Measurements from ENCODE around the gene MS4A18.

The MS4A18 gene

GRCh38 chr11:60765355-60765754 lies 40.8 kb downstream of the MS4A18 start:
- H3K27ac Mint-ChIP-seq, result no peak overlapping the region
- peaks cover 14% of the 10 kb centered on the region for H3K27me3 Mint-ChIP-seq (ENCODE audit: low read depth)
- H3K36me3 Mint-ChIP-seq (ENCODE audit: low read depth), result no peaks in the 10 kb centered on the region
- no peak overlapping the region for H3K4me3 Mint-ChIP-seq
- no peaks in the 10 kb centered on the region for H3K9me3 Mint-ChIP-seq
- H3K4me1 Mint-ChIP-seq (ENCODE audit: low read depth), result peaks cover 4% of the 10 kb centered on the region
- no peak for DNase-seq (ENCODE audit: low spot score)

DNA sequence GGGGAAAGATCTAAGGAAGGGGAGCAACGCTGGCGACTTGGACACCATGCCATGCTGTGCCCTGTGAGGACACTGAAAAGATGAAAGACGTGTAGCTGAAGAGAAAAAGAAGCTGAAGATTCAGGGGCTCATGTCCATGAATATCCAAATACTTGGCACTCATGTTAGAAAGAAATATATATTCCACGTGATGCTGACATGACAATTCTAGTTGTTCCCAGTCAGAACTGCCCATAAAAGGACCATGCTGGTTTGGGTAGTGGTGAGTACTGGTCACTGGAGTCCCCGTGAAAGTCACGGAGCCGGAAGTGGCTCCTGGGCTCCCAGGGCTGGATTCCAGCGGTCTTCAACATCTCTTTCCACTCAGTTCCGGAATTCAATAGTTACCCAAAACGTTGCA lies 42.0 kb downstream of the MS4A18 start:
- no peaks in the 10 kb centered on the region for H3K36me3 Mint-ChIP-seq (ENCODE audit: low read depth)

GRCh38 chr11:60767388-60767811 lies 42.9 kb downstream of the MS4A18 start:
- Mint-ChIP-seq H3K36me3 (ENCODE audit: low read depth) (no peaks in the 10 kb centered on the region), H3K27ac (no peak overlapping the region), H3K4me3 (no peak overlapping the region), H3K27me3 (ENCODE audit: low read depth) (peaks cover 1% of the 10 kb centered on the region), H3K9me3 (no peaks in the 10 kb centered on the region), H3K4me1 (ENCODE audit: low read depth) (peaks cover 4% of the 10 kb centered on the region)
- peak; percentile 7 for DNase-seq (ENCODE audit: low spot score)

More for the DNA sequence above, 42.0 kb downstream of the MS4A18 start:
- H3K4me1 Mint-ChIP-seq (ENCODE audit: low read depth), result peaks cover 4% of the 10 kb centered on the region
- DNase-seq (ENCODE audit: low spot score), result no peak
- H3K27ac Mint-ChIP-seq, result no peak overlapping the region
- H3K27me3 Mint-ChIP-seq (ENCODE audit: low read depth), result peaks cover 6% of the 10 kb centered on the region
- H3K4me3 Mint-ChIP-seq, result no peak overlapping the region
- H3K9me3 Mint-ChIP-seq, result no peaks in the 10 kb centered on the region

- no peak overlapping the region for H3K4me3 Mint-ChIP-seq
- H3K9me3 Mint-ChIP-seq, result no peaks in the 10 kb centered on the region
- H3K4me1 Mint-ChIP-seq (ENCODE audit: low read depth), result peaks cover 4% of the 10 kb centered on the region
- H3K36me3 Mint-ChIP-seq (ENCODE audit: low read depth), result no peaks in the 10 kb centered on the region
- no peaks in the 10 kb centered on the region for H3K27me3 Mint-ChIP-seq (ENCODE audit: low read depth)
- H3K27ac Mint-ChIP-seq, result no peak overlapping the region
- DNase-seq (ENCODE audit: low spot score), result no peak
Measured at GRCh38 chr11:60768202-60768601, 43.7 kb downstream of the MS4A18 start.

DNA sequence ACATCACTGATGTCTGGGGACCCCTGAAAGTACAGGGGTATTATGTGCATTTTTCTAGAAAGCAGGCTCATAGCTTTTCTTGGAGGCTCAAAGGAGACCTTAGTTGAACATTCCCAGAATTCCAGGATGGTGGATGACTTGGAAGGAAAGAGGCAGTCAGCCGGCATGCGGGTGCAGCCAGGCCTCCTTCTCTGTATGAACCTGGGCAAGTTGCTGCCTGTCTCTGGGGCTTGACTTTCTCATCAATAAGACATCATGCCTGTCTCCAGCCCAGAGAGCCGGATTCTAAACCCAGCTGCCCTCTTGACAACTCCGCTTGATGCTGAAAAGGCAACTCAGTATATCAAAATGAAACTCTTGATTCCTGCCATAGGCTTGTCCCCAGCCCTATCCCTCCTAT lies 44.8 kb downstream of the MS4A18 start:
- H3K27ac Mint-ChIP-seq, result no peak overlapping the region
- no peak for DNase-seq (ENCODE audit: low spot score)
- H3K27me3 Mint-ChIP-seq (ENCODE audit: low read depth), result peaks cover 1% of the 10 kb centered on the region

GRCh38 chr11:60769811-60770210 lies 45.3 kb downstream of the MS4A18 start:
- Mint-ChIP-seq H3K9me3 (no peaks in the 10 kb centered on the region), H3K4me3 (no peak overlapping the region), H3K27ac (no peak overlapping the region), H3K27me3 (ENCODE audit: low read depth) (peaks cover 3% of the 10 kb centered on the region), H3K36me3 (ENCODE audit: low read depth) (no peaks in the 10 kb centered on the region), H3K4me1 (ENCODE audit: low read depth) (peaks cover 6% of the 10 kb centered on the region)
- no peak for DNase-seq (ENCODE audit: low spot score)

More for the DNA sequence above, 44.8 kb downstream of the MS4A18 start:
- no peaks in the 10 kb centered on the region for H3K9me3 Mint-ChIP-seq
- H3K36me3 Mint-ChIP-seq (ENCODE audit: low read depth), result no peaks in the 10 kb centered on the region
- H3K4me3 Mint-ChIP-seq, result no peak overlapping the region
- H3K4me1 Mint-ChIP-seq (ENCODE audit: low read depth), result peaks cover 4% of the 10 kb centered on the region

- no peak for DNase-seq (ENCODE audit: low spot score)
- peaks cover 6% of the 10 kb centered on the region for H3K27me3 Mint-ChIP-seq (ENCODE audit: low read depth)
- peaks cover 6% of the 10 kb centered on the region for H3K4me1 Mint-ChIP-seq (ENCODE audit: low read depth)
- H3K27ac Mint-ChIP-seq, result no peak overlapping the region
- no peaks in the 10 kb centered on the region for H3K36me3 Mint-ChIP-seq (ENCODE audit: low read depth)
- H3K4me3 Mint-ChIP-seq, result no peak overlapping the region
- H3K9me3 Mint-ChIP-seq, result no peaks in the 10 kb centered on the region
Measured at GRCh38 chr11:60771146-60771545, 46.6 kb downstream of the MS4A18 start.

DNA sequence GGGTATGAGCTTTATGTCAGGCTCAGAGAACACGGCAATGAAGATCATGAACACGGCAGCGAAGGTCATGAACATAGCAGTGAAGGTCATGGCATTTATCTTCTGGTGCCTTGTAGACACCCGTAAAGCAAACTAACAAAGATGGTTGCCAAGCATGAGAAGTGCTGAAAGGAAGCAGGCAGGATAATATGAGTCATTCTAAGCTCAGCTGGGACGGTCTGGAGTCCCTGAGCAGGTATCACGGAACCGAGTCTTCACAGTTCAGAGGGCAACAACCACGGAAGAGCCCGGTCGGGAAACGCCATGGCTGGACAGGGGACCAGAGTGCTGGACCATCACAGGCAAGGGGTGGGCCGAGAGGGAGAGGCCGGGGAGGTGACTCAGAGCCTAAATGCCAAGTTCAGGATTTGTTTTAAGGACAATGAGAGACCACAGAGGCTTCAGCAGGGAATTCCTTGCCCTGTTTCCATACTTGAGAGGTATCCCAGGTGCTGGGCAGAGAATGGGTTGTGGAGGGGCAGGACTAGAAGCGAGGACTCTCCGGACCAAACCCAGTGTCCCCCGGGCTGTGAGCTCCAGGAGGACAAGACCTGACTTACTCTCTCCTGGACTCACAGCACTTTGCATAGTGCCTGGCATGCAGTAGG lies 47.5 kb downstream of the MS4A18 start:
- H3K9me3 Mint-ChIP-seq, result no peaks in the 10 kb centered on the region
- peaks cover 6% of the 10 kb centered on the region for H3K4me1 Mint-ChIP-seq (ENCODE audit: low read depth)
- H3K27me3 Mint-ChIP-seq (ENCODE audit: low read depth), result peaks cover 8% of the 10 kb centered on the region
- no peak overlapping the region for H3K4me3 Mint-ChIP-seq
- no peak for DNase-seq (ENCODE audit: low spot score)
- H3K36me3 Mint-ChIP-seq (ENCODE audit: low read depth), result no peaks in the 10 kb centered on the region
- no peak overlapping the region for H3K27ac Mint-ChIP-seq

- DNase-seq (ENCODE audit: low spot score), result no peak
- Mint-ChIP-seq H3K9me3 (no peaks in the 10 kb centered on the region), H3K4me3 (no peak overlapping the region), H3K36me3 (ENCODE audit: low read depth) (no peaks in the 10 kb centered on the region), H3K4me1 (ENCODE audit: low read depth) (peaks cover 6% of the 10 kb centered on the region), H3K27me3 (ENCODE audit: low read depth) (peaks cover 13% of the 10 kb centered on the region), H3K27ac (no peak overlapping the region)
Measured at GRCh38 chr11:60772666-60773065, 48.1 kb downstream of the MS4A18 start.

DNA sequence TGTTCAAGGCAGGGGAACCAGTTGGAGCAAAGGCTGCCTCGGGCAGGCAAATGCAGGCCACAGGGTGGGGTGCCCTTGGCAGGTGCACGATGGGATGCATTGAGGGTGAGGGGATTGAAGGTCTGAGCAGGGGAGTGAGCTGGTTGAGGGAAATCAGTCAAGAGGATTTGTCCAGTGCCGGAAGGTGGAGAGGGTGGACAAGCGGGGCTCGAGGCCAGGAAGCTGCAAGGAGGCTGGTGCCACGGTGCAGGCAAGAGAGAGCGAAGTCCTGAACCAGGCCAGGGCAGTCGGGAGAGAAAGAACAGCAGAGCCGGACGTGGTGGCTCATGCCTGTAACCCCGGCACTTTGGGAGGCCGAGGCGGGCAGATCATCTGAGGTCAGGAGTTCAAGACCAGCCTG lies 50.2 kb downstream of the MS4A18 start:
- H3K4me3 Mint-ChIP-seq, result no peak overlapping the region
- no peak for DNase-seq (ENCODE audit: low spot score)
- H3K4me1 Mint-ChIP-seq (ENCODE audit: low read depth), result peaks cover 6% of the 10 kb centered on the region
- H3K27me3 Mint-ChIP-seq (ENCODE audit: low read depth), result peaks cover 20% of the 10 kb centered on the region
- H3K9me3 Mint-ChIP-seq, result no peaks in the 10 kb centered on the region
- H3K36me3 Mint-ChIP-seq (ENCODE audit: low read depth), result no peaks in the 10 kb centered on the region
- no peak overlapping the region for H3K27ac Mint-ChIP-seq

DNA sequence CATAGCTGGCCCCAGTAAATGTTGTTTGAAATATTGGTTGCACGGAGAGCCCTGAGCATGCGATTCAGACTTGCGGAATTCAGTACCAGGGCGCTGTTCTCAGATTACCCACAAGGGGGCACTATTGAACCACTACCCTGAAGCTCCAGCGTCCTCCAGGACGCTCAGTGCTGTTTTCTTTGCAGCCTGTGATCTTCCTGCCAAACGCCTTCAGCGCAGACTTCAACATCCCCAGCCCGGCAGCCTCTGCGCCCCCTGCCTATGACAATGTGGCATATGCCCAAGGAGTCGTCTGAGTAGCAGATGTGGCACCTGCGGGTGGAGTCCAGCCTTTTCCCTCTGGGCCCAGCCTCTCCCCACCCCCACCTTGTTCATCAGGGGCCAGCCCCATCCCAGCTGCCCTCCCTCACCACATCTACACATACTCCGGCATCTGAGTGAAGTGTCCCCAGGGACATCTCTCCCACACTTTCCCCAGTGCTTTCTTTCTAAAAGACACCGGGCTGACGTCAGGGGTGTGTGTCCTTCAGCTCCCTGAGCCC lies 51.0 kb downstream of the MS4A18 start:
- H3K27ac Mint-ChIP-seq, result no peak overlapping the region
- DNase-seq (ENCODE audit: low spot score), result peak; percentile 67
- H3K27me3 Mint-ChIP-seq (ENCODE audit: low read depth), result peaks cover 23% of the 10 kb centered on the region
- no peaks in the 10 kb centered on the region for H3K36me3 Mint-ChIP-seq (ENCODE audit: low read depth)
- no peak overlapping the region for H3K4me3 Mint-ChIP-seq
- H3K9me3 Mint-ChIP-seq, result no peaks in the 10 kb centered on the region
- H3K4me1 Mint-ChIP-seq (ENCODE audit: low read depth), result peaks cover 6% of the 10 kb centered on the region

DNA sequence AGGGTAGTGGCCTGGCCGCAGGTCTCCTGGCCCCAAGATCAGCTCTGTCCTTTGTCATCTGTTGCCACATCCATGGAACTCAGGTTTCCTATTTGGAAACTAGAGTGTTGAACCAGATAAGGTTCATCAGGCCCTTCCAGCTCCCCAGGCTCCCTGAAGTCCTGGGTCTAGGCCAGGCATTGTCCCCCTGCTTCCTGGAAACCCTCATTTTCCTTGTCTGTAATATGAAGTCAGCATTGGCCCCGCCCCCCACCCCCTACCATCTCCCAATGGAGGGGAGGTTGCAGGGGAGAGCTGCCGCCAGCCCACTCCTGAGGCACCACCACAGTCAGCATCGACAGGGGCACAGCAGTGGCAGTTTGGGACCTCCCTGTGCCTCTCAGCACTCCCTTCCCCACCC lies 51.6 kb downstream of the MS4A18 start:
- Mint-ChIP-seq H3K4me3 (no peak overlapping the region), H3K27me3 (ENCODE audit: low read depth) (peaks cover 23% of the 10 kb centered on the region), H3K9me3 (no peaks in the 10 kb centered on the region), H3K4me1 (ENCODE audit: low read depth) (peaks cover 6% of the 10 kb centered on the region), H3K27ac (no peak overlapping the region), H3K36me3 (ENCODE audit: low read depth) (no peaks in the 10 kb centered on the region)
- no peak for DNase-seq (ENCODE audit: low spot score)

GRCh38 chr11:60777106-60777505 lies 52.6 kb downstream of the MS4A18 start:
- Mint-ChIP-seq H3K27me3 (ENCODE audit: low read depth) (peaks cover 23% of the 10 kb centered on the region), H3K4me1 (ENCODE audit: low read depth) (peaks cover 6% of the 10 kb centered on the region), H3K27ac (no peak overlapping the region), H3K4me3 (no peak overlapping the region), H3K36me3 (ENCODE audit: low read depth) (no peaks in the 10 kb centered on the region), H3K9me3 (no peaks in the 10 kb centered on the region)
- DNase-seq (ENCODE audit: low spot score), result no peak

DNA sequence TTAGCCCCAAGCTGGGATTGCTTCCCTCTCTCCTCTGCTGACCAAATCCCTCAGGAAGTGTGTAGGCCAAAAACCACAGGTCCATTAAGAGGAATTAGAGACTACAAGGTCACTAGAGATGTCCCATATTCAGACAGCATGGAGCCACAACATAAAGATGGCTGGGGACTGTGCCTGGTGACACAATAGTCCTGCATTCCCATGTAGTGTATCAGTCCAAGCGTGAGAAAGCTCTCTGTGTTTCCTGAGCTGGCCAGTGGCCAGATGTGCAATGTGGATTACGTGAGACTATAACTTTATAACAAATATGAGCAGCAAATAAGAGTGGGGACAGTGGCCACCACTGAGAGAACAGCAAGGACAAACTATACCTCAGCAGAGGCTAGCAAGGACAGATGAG lies 53.1 kb downstream of the MS4A18 start:
- Mint-ChIP-seq H3K27ac (no peak overlapping the region), H3K4me1 (ENCODE audit: low read depth) (peaks cover 6% of the 10 kb centered on the region), H3K4me3 (no peak overlapping the region), H3K9me3 (no peaks in the 10 kb centered on the region), H3K36me3 (ENCODE audit: low read depth) (no peaks in the 10 kb centered on the region), H3K27me3 (ENCODE audit: low read depth) (peaks cover 23% of the 10 kb centered on the region)
- no peak for DNase-seq (ENCODE audit: low spot score)

GRCh38 chr11:60780065-60780464 lies 55.5 kb downstream of the MS4A18 start:
- Mint-ChIP-seq H3K27me3 (ENCODE audit: low read depth) (peaks cover 20% of the 10 kb centered on the region), H3K4me3 (no peak overlapping the region), H3K27ac (no peak overlapping the region), H3K36me3 (ENCODE audit: low read depth) (no peaks in the 10 kb centered on the region), H3K4me1 (ENCODE audit: low read depth) (peaks cover 4% of the 10 kb centered on the region), H3K9me3 (no peaks in the 10 kb centered on the region)
- no peak for DNase-seq (ENCODE audit: low spot score)

Measured in T-helper 2 cell treated with Interferon-gamma antibody and Interleukin-4, amounts not matched to agents 5 μg/mL and 100 μg/mL, for 36 hours (primary cell).